GM12891 (cell line): Measurements from ENCODE around the gene PSTPIP1.

Experiments used
- DNase-seq: peaks from one replicate; pipeline ENCODE4 v3.0.0; 2011; ENCODE audit warnings: low spot score; ENCODE audit not compliant: insufficient read length
- FAIRE-seq: peaks from 2 replicates; lab custom pipeline; 2011; peaks lifted over from hg19 to GRCh38; lab: Jason Lieb, UNC
- PAX5 ChIP-seq: IDR thresholded peaks from 2 replicates; pipeline ENCODE4 v1.6.1; 2011; ENCODE audit warnings: low read length, moderate library complexity, mild to moderate bottlenecking; ENCODE audit not compliant: insufficient read depth, severe bottlenecking
- POLR2A ChIP-seq: IDR thresholded peaks from 2 replicates; pipeline ENCODE4 v1.6.1; 2011; ENCODE audit warnings: low read depth, low read length, control low read depth
- POLR2AphosphoS5 ChIP-seq: IDR thresholded peaks from 2 replicates; pipeline ENCODE4 v1.6.1; 2011; ENCODE audit warnings: low read depth, low read length, control low read depth
- POU2F2 ChIP-seq: IDR thresholded peaks from 2 replicates; pipeline ENCODE4 v1.6.1; 2011; ENCODE audit warnings: low read depth, mild to moderate bottlenecking, control low read depth, low read length, moderate library complexity
- SPI1 ChIP-seq: IDR thresholded peaks from 2 replicates; pipeline ENCODE4 v1.6.1; 2011; ENCODE audit warnings: low read depth, low read length, control low read depth
- TAF1 ChIP-seq: IDR thresholded peaks from 2 replicates; pipeline ENCODE4 v1.6.1; 2011; ENCODE audit warnings: low read depth, low read length, control low read depth

The PSTPIP1 gene

GRCh38 chr15:77017091-77017660, 22.2 kb downstream of the PSTPIP1 start:
- DNase-seq (no peak), FAIRE-seq (no peak)
- TF ChIP-seq POLR2AphosphoS5 (no peak), PAX5 (no peak), POLR2A (no peak), SPI1 (no peak), TAF1 (no peak), POU2F2 (no peak)

- FAIRE-seq (no peak), DNase-seq (no peak)
- no peak for TF ChIP-seq TAF1
- TF ChIP-seq SPI1: no peak
- no peak for TF ChIP-seq POU2F2
- no peak for TF ChIP-seq POLR2AphosphoS5
- no peak for TF ChIP-seq POLR2A
- no peak for TF ChIP-seq PAX5
These were observed 23.1 kb downstream of the PSTPIP1 start for GRCh38 chr15:77017761-77018720.

- no peak for DNase-seq
- FAIRE-seq: no peak
These were observed 24.0 kb downstream of the PSTPIP1 start for GRCh38 chr15:77018796-77019505.

GRCh38 chr15:77019521-77020331, 24.8 kb downstream of the PSTPIP1 start:
- no peak for TF ChIP-seq POU2F2
- no peak for TF ChIP-seq POLR2AphosphoS5
- no peak for TF ChIP-seq POLR2A
- TF ChIP-seq SPI1: no peak
- no peak for TF ChIP-seq PAX5
- TF ChIP-seq TAF1: no peak
- DNase-seq: no peak
- FAIRE-seq: no peak

More at GRCh38 chr15:77018796-77019505, 24.0 kb downstream of the PSTPIP1 start:
- TF ChIP-seq SPI1 (no peak), TAF1 (no peak), POLR2AphosphoS5 (no peak)

GRCh38 chr15:77020348-77021087, 25.6 kb downstream of the PSTPIP1 start:
- TF ChIP-seq POLR2A (no peak), TAF1 (no peak), POU2F2 (no peak), PAX5 (no peak), POLR2AphosphoS5 (no peak), SPI1 (no peak)
- no peak for DNase-seq
- no peak for FAIRE-seq

GRCh38 chr15:77021088-77021481, 26.2 kb downstream of the PSTPIP1 start:
- TF ChIP-seq PAX5: no peak
- TF ChIP-seq SPI1: no peak
- TF ChIP-seq TAF1: no peak
- no peak for TF ChIP-seq POU2F2
- no peak for TF ChIP-seq POLR2AphosphoS5
- TF ChIP-seq POLR2A: no peak
- FAIRE-seq (peak; percentile 31), DNase-seq (no peak)

- FAIRE-seq (peak; percentile 75), DNase-seq (peak; percentile 28)
- TF ChIP-seq POLR2AphosphoS5: no peak
- TF ChIP-seq TAF1: no peak
- TF ChIP-seq POLR2A: no peak
- TF ChIP-seq PAX5: no peak
- no peak for TF ChIP-seq SPI1
- no peak for TF ChIP-seq POU2F2
These were observed 27.0 kb downstream of the PSTPIP1 start for GRCh38 chr15:77021803-77022381.
